ES-I3 (cell line): ENCODE data around the gene BACH2.

Experiments
- H3K36me3 ChIP-seq: 2 replicates; pipeline ENCODE4 v1.6.1; 2013; ENCODE audit warnings: mild to moderate bottlenecking, low read length, control low read depth, moderate library complexity; ENCODE audit not compliant: insufficient read depth
- H3K4me1 ChIP-seq: 2 replicates; pipeline ENCODE4 v1.6.1; 2013; ENCODE audit warnings: mild to moderate bottlenecking, control low read depth, low read length; ENCODE audit not compliant: insufficient read depth
- H3K9ac ChIP-seq: 2 replicates; pipeline ENCODE4 v1.6.1; 2013; ENCODE audit warnings: low read depth, mild to moderate bottlenecking, low read length, moderate library complexity
- H3K9me3 ChIP-seq: 2 replicates; pipeline ENCODE4 v1.6.1; 2013; ENCODE audit warnings: mild to moderate bottlenecking, low read length, moderate library complexity; ENCODE audit not compliant: control insufficient read depth, insufficient read depth

BACH2 gene

DNA sequence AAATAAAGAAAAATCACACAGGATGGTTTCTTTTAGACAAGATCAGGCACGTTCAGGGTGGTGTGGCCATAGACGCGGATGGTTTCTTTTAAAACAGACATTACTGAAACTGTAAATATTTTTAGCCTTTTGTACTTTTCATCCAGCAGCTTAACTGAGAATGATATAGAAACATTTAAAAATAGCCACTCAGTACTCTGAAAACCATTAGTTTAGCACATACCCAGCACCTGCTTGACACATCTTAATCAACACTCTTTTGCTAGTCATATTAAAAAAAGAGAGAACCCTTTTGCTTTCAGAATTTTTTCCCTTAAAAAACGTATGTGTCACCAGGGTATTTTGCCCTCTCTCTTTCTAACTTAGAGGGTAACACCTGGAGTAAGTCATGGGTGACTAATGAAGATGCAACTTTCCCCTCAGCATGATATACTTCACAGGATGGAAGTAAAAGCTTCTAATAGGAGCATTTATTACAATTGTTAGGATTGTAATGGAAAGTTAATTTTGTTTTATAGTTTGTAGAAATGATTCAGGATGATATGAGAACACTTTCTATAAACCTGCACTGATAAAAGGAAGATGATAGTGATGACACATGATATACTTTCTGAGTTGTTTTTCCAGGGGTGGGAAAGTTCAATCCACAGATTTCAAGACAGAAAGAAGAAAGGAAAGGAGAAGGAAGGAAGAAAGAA lies 45.2 kb downstream of the BACH2 start:
- Histone ChIP-seq H3K9me3 (no peaks in the 10 kb centered on the region), H3K9ac (no peak overlapping the region), H3K4me1 (no peaks in the 10 kb centered on the region), H3K36me3 (no peaks in the 10 kb centered on the region; the same call in 1 of the 2 replicates)

- H3K9ac ChIP-seq: no peak overlapping the region
- H3K9me3 ChIP-seq: no peaks in the 10 kb centered on the region
- H3K4me1 ChIP-seq: no peaks in the 10 kb centered on the region
- no peaks in the 10 kb centered on the region; the same call in 1 of the 2 replicates for H3K36me3 ChIP-seq
Observed at GRCh38 chr6:90250405-90250804, 46.2 kb downstream of the BACH2 start.

DNA sequence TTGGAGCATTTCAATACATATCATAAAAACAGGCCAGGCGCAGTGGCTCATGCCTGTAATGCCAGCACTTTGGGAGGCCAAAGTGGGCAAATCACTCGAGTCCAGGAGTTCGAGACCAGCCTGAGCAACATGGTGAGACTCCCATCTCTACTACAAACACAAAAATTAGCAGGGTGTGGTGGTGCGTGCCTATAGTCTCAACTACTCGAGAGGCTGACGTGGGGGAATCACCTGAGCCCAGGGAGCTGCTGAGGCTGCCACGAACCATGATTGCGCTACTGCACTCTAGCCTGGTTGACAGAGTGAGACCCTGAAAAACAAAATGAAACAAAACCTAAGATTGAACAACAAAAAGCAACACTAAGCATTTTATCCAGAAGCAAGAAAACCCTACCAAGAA lies 47.2 kb downstream of the BACH2 start:
- no peaks in the 10 kb centered on the region for H3K9me3 ChIP-seq
- no peaks in the 10 kb centered on the region for H3K4me1 ChIP-seq
- no peaks in the 10 kb centered on the region; the same call in 1 of the 2 replicates for H3K36me3 ChIP-seq
- no peak overlapping the region for H3K9ac ChIP-seq

- Histone ChIP-seq H3K36me3 (no peaks in the 10 kb centered on the region; the same call in 1 of the 2 replicates), H3K4me1 (no peaks in the 10 kb centered on the region), H3K9ac (no peak overlapping the region), H3K9me3 (no peaks in the 10 kb centered on the region)
Observed at GRCh38 chr6:90249034-90249433, 47.6 kb downstream of the BACH2 start.

DNA sequence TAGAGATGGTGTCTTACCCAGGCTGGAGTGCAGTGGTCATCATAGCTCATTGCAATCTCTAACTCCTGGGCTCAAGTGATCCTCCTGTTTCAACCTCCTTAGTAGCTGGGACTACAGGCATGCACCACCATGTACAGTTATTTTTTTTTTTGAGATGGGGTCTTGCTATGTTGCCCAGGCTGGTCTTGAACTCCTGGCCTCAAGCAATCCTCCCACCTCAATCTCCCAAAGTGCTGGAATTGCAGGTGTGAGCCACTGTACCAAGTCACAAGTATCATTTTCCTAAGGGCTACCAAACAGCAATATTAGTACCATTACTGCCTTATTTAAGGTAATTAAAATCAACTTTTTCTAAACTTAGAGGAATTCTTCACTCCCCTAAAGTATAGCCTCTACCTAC lies 49.4 kb downstream of the BACH2 start:
- Histone ChIP-seq H3K9ac (no peak overlapping the region), H3K4me1 (no peaks in the 10 kb centered on the region), H3K9me3 (no peaks in the 10 kb centered on the region), H3K36me3 (no peaks in the 10 kb centered on the region; the same call in 1 of the 2 replicates)

GRCh38 chr6:90241229-90241880 lies 55.3 kb downstream of the BACH2 start:
- H3K9ac ChIP-seq: no peak overlapping the region
- H3K9me3 ChIP-seq: no peaks in the 10 kb centered on the region
- no peaks in the 10 kb centered on the region for H3K4me1 ChIP-seq
- no peaks in the 10 kb centered on the region for H3K36me3 ChIP-seq

DNA sequence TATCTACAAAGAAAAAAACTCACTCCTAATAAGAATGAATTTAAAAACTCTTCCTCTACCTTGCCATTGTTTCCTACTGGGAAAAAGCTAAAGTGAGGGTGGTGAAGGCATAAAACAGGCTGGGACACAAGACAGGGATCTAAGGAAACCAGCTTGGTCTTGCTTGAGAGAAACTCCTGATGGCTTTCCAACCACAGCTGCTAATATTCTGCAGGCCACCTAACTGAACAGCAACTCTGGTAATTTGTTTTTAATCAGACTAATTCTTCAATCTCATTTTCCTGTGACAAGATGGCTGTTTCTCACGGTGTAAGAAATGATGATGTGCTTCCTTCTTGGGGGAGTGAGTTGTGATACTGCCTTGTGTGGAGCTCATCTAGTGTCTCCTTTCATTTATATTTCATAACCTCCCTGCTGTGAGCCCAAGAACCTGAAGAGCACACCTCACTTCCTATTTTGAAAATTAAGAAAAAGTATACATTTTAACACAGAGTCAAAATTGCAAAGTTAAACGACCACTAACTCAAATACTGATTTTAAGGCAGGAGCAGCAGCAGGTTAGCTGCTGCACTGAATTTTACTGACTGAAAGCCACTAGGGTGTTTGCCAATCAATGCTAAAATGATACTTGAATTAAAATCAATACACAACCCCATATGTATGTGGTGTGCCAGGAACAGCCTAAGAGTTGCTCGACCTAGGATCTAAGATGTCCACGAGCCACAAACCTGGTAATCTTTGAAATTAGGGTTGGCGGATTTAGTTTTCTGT lies 58.0 kb downstream of the BACH2 start:
- H3K9me3 ChIP-seq: no peaks in the 10 kb centered on the region
- no peaks in the 10 kb centered on the region for H3K4me1 ChIP-seq
- H3K9ac ChIP-seq: no peak overlapping the region
- H3K36me3 ChIP-seq: no peaks in the 10 kb centered on the region

DNA sequence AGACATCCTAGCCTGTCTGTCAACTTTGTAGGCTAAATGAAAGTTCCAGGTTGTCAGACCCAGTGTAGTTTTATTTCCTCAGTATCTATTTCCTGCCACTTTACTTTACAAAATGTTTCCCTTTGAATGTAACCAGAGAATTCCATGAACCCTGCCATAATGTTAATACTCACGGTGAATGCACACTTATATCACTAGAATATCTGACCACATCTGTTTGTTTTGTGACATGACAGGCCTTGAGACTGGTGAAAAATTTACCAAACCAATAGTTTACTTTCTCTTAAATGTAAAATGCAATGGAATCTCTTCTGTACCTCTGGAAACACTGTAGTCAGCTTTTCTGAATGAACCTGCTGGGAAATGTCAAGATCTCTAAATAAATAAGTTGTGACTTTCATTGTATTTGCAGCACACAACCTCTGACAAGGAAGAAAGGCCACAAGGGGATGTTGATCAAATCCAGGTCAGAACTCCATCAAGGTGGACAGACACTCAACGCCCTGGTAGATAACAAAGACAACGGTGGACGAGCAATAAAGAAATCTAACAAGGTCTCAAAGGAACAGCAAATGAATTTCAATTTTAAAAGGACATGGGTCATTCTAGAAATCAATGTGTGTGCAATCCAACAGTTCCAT lies 59.2 kb downstream of the BACH2 start:
- Histone ChIP-seq H3K9me3 (no peaks in the 10 kb centered on the region), H3K36me3 (no peaks in the 10 kb centered on the region), H3K9ac (no peak overlapping the region), H3K4me1 (no peaks in the 10 kb centered on the region)

GRCh38 chr6:90233994-90234393 lies 62.6 kb downstream of the BACH2 start:
- Histone ChIP-seq H3K36me3 (no peaks in the 10 kb centered on the region), H3K9me3 (no peaks in the 10 kb centered on the region), H3K9ac (no peak overlapping the region), H3K4me1 (0 out of 2 replicates have a peak, but pooled peaks cover 9% of the 10 kb centered on the region)

- 0 out of 2 replicates have a peak, but pooled peaks cover 9% of the 10 kb centered on the region for H3K4me1 ChIP-seq
- H3K36me3 ChIP-seq: no peaks in the 10 kb centered on the region
- H3K9me3 ChIP-seq: no peaks in the 10 kb centered on the region
- H3K9ac ChIP-seq: no peak overlapping the region
Observed at GRCh38 chr6:90233213-90233612, 63.4 kb downstream of the BACH2 start.

DNA sequence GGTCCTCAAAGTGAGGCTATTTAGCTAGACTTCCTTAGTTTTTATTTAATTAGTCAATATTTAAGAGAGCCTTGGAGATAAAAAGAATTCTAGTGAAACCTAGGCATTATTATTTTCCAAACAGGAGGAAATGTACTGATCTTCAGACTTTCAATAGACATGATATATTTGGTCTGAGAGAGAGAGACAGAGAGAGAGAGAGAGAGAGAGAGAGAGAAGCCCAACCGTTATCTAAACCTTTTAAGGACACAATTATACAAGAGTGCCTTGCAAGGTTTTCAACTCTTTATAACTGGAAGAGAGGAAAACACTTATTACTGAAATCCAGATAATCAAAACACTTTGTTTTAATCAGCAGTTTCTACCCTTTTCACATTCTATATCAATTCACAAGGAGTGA lies 64.8 kb downstream of the BACH2 start:
- Histone ChIP-seq H3K36me3 (no peaks in the 10 kb centered on the region), H3K4me1 (peaks cover 17% of the 10 kb centered on the region; the same call in 1 of the 2 replicates), H3K9ac (no peak overlapping the region), H3K9me3 (no peaks in the 10 kb centered on the region)

GRCh38 chr6:90231308-90231707 lies 65.3 kb downstream of the BACH2 start:
- Histone ChIP-seq H3K9me3 (no peaks in the 10 kb centered on the region), H3K36me3 (no peaks in the 10 kb centered on the region), H3K4me1 (peaks cover 22% of the 10 kb centered on the region; the same call in 1 of the 2 replicates), H3K9ac (no peak overlapping the region)

GRCh38 chr6:90230548-90231215 lies 66.0 kb downstream of the BACH2 start:
- Histone ChIP-seq H3K9me3 (no peaks in the 10 kb centered on the region), H3K9ac (no peak overlapping the region), H3K36me3 (no peaks in the 10 kb centered on the region), H3K4me1 (peaks cover 25% of the 10 kb centered on the region; the same call in 1 of the 2 replicates)
